Activated CD4-positive, alpha-beta T cell treated with anti-CD3 and anti-CD28 coated beads for 24 hours (primary cell): ENCODE results near the gene NUDCD3.

Experiments
- DNase-seq, 2 donors: peaks; one replicate each; pipeline ENCODE4 v3.0.0-alpha.2; 2020; ENCODE audit warnings: low read depth in 2 of 2

The NUDCD3 gene

GRCh38 chr7:44382459-44383265 is 107.8 kb downstream of the NUDCD3 start:
- DNase-seq = no peak

DNA sequence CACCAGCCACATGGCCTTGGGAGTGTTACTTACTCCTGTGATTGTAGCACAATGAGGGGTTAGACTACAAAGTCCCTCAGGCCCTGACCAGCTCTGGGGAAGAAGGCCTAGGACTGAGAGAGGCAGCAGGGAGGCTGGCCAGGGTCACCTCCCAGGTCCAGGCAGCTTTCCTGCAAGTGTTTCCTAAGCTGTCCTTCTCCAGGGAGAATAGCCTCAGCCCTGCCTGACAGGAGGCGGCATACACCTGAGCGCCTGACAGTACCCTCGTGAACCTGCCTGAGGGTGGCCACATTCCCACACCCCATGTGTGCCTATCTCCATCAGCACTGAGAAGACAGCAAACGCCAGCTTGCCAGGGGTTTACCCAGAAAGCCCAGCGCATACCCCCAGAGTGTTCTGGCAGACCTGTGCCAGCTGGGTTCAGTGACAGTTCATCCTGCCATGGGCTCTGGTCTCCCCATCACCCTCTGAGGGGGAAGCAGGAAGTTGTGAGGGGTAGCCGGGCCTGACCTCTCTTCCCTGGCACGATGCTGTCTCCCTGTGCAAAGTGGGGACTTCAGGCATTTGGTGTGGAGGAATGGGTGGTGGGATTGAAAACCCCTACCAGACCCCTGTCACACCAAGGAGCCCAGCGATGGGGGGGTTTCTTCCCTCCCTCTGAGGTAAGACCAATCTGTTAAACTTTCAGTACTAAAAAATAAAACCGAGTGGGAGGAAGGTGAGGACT is 108.8 kb downstream of the NUDCD3 start:
- DNase-seq = no peak

DNA sequence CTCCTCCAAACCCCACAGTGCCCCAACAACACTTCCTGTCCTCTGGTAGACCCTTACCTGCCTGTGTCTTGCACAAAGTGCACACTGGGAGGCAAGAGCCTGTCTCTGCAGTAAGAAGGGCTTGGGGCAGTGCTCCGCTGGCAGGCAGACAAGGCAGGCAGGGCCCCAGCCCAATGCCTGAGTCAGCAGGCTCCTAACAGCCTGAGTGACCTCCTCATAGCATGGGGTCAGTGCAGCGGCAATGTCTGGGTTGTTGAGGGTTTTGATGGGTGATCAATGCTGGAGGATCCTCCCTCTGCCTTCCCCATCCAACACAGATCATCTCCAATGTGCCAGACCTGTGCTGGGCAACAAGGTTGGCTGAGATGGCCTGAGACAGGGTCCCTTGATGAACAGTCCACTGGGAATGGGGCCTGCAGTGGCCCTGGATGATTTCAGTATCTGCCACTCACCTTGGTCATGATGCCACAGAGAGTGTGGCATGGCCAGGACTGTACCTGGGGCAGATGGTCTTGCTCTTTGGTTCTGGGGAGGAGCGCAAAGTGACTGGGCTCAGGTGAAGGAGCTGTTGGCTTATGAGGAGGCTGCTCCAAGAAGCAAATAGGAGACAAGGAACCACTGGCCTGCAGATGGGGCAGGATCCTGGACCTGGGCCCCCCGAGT is 109.5 kb downstream of the NUDCD3 start:
- DNase-seq = no peak

- no peak for DNase-seq
Observed at GRCh38 chr7:44380189-44380830, 110.1 kb downstream of the NUDCD3 start.

DNA sequence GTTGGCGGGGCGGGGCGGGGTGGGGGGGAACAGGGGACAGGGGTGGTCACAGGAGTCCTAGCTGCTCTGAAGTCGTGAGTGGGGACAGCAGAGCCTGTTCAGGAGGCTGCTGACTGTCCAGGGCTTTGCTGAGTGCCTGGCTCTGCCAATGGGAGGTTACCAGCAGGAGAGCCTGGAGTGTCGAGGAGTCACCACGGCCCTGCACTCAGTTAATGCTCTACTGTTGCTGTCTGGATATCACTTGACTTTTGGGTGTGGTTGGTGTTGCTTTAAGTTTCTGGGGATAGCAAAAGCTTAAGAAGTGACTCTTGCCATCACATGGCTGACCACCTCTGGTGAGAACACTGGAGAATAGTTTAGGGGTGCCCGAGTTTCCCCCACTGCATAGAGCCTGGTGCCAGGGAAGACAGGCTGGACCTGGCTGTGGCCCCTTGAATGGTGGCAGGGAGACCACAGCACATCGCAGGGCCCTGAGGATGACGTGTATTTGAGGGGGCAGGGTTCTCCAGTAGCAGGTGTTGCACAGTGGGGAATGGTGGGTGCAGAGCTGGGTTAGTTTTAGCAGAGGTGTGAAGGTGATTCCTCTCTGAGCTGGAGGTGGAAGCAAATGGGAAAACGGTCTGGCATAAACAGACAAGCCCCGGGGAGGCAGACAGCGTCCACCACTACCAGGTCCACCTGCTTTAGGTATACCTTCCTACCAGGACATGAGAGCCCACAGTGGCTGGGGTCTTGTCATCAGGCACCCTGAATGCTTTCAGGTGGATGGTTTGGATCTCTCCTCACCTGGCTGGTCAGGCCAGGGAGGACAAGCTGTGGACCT is 110.9 kb downstream of the NUDCD3 start:
- no peak for DNase-seq

- DNase-seq = no peak
Observed at GRCh38 chr7:44378744-44379143, 111.7 kb downstream of the NUDCD3 start.

GRCh38 chr7:44377681-44378421 is 112.6 kb downstream of the NUDCD3 start:
- DNase-seq = no peak

DNA sequence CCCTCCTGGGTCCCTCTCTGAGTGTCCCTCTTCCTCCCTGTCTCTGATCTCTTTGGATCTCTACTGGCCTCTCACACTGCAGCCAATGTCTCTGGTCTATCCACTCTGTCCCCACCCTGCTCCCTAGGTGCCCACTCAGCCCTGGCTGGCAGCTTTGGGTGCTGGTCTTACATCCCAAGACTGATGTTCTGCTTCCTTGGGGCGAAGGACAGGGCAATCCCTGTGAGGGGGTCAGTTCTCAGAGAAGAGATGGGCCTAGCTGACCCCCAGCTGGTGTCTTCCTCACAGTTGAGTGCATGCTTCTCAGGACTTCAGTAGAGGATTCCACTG is 113.4 kb downstream of the NUDCD3 start:
- DNase-seq = no peak

DNA sequence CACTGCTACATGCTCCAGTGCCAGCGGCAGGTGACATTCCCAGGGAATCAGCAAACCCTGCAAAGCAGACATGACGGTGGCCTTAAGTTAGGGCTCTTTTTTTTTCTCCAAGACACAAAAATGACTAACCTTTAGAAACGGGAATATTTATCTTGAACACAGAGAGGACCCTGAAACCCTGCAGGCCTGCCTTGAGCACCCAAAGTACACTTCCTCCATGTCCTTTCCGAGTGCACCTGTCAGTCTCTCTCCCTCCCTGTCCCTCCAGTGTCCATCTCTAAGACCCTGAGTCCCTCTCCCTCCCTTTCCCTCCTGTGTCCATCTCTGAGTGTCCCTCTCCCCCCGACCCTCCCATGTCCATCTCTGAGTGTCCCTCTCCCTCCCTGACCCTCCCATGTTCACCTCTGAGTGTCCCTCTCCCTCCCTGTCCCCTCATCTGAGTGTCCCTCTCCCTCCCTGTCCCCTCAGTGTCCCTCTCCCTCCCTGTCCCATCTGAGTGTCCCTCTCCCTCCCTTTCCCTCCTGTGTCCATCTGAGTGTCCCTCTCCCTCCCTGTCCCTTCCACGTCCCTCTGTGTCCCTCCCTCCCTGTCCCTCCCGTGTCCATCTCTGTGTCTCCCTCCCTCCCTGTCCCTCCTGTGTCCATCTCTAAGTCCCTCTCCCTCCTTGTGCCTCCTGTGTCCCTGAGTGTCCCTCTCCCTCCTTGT is 113.9 kb downstream of the NUDCD3 start:
- no peak for DNase-seq

DNA sequence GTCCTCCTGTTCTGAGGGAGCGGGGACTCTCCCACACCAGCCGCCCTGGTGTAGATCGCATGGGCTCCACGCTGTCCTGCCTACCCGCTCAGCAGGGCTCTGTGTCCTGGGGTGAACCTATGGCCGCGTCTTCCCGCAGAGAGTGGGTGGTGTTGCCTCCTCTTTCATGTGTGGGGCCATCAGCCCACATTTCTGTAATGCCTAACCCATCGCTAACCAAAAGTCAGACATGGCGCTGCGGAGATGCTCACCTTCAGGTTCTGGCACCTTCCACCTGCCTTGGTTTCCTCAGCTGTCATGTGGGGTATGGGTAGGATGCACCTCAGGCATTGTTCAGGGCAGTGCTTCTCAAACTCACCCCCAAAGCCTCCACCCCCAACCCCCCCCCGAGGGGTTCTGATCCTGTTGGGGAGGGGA is 114.5 kb downstream of the NUDCD3 start:
- DNase-seq = no peak

DNA sequence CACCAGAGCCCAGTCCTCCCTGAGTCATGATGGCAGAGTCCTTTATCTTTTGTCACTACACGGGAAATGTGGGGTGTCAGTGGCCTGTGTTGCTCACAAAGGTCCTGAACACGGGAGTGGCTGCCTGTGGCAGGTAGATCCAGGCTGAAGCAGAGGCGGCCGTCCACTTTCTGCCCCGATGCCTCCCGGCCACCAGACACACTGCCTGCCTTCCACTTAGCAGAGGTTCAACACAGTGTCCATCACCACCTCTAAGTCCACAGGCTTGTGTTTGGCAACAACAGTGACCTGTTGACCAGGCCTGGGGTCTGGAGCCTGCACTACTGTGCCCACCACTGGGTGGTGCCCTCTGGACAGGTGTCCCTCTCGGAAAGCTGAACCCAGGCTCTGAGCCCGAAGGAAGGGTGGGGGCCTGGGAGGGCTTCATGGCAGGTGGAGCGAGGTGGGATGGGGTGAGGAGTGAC is 115.2 kb downstream of the NUDCD3 start:
- no peak for DNase-seq

GRCh38 chr7:44374007-44374763 is 116.3 kb downstream of the NUDCD3 start:
- DNase-seq = no peak

- no peak for DNase-seq
Observed at GRCh38 chr7:44373418-44373740, 117.1 kb downstream of the NUDCD3 start.

DNA sequence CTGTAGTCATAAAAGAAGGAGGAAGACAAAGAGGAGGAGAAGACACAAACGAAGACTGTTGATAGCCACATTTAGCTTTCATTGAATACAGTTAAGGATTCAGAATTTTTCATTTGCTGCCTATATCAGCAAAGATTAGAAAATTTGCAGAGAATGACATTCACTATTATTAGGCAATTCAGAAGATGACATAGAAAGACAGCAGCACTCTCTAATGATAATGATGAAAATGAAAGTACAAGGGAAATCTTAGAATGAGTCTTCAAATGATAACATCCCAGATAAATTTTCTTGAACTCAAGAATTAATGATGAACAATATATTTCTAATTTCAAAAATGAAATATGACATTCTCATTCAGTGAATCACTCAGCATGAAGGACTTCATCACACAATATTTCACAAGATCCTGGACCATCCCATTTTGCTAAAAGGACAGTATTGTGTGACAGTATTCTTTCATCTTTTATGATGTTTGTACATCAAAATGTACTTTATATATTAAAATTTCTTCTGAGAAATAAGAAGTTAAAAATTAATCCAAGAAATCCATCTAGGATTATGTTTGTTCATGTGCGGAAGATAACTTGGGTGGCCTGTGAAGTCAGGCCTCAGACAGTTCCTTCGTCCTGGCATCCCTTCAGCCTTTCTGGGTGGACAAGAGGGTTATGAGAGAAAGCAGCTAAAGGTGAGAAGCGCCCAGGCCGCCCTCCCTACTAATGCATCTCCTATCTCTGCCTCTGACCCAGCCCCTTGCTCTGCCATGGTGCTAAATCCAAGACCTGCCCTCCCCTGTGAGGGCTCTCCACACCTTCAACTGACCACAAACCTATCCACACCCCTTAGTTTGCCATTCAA is 117.7 kb downstream of the NUDCD3 start:
- no peak for DNase-seq

GRCh38 chr7:44368885-44369284 is 121.6 kb downstream of the NUDCD3 start:
- no peak for DNase-seq

DNA sequence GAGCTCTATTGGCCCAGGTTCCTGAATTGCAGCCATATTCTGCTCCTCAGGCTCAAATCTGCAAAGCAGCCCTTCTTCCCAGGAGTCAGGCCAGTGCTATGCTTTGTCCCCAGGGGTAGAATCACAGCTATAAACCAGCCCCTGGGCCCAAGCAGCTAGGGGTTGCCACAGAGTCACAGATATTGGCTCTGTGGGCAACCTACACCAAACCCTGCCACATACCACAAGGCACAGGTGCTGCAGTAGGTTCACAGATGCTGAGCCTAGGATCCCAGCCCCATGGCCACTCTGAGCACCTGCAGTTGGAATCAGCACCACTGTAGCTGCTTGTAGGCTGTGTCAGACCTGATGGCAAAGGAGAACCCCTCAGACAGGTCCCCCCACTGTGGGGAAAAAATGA is 122.0 kb downstream of the NUDCD3 start:
- DNase-seq = no peak

GRCh38 chr7:44367475-44368043 is 122.9 kb downstream of the NUDCD3 start:
- no peak for DNase-seq

DNA sequence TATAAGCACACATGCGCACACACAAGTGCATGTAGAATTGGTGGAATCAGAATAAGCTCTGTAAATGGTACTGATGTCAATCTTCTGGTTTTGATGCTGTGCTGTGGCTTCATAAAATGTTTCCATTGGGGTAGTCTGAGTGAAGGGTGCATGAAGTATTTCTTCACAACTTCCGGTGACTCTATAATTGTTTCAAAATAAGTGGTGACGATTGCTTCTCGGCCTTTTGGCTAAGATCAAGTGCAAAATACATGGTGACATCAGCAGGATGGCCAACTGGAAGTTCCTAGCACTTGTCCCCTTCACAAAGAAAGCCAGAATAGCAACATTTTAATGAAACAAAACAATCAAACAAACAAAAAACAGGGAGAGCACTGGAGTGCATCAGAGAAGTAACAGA is 123.5 kb downstream of the NUDCD3 start:
- DNase-seq = no peak
